Activated CD8-positive, alpha-beta memory T cell treated with anti-CD3 and anti-CD28 coated beads, Interleukin-2, amount 50 U/mL, for 24 hours (primary cell): ENCODE results near the gene KRT74.

Experiments
- DNase-seq: peaks from one replicate; pipeline ENCODE4 v3.0.0-alpha.2; 2020; ENCODE audit errors: extremely low read depth

Gene KRT74

DNA sequence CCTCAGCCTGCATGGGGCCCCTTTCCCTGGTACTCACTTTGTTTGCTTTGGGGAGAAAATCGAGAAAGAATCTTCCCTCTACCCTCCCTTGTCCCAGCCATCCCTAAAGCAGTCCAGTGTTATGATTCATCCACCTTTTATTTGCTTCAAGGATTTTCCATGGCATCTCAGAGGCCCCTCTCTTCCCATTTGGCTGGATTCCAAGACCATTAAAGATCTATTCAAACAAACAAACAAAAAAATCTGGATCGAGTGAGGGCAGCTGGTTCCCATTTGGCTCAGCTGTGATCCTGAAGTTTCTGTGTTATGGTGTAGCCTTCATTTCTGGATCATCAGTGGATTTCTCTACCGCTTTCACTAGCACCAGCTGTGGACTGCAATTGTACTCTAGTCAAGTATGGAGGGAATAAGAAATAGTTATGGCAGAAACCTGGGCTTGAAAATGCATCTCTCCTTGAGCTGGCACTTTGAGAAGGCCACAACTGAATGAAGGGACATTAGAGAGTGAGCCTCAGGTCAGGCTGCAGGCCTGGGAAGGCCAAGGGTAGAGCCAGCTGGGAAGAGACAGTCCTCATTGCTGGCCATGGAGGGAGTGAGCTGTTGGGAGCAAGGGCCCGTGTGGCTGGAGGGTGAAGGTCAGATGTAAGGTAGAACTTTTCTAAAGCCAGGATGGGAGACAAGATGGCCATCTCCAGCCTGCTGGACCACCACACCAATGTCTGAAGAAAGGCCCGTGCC is 34.4 kb downstream of the KRT74 start:
- DNase-seq, result no peak

DNA sequence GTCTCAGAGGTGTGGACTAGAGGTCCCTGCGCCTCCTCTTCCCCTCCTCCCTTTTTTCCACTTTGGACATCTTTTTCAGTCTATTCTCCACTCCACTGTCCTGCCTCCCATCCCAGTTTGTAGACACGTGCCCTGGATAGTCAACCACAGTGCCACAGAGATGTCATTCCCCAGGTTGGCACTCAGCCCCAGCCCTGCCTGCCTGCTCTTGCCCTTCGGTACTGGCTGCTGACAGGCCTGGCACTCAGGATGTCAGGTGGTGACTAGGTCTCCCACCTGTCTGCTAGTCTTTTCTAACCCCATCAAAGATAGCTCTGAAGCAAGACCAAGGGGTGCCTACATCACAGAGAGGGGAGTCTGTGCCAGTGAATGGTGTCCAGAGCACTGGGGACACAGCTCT is 36.5 kb downstream of the KRT74 start:
- no peak for DNase-seq

DNA sequence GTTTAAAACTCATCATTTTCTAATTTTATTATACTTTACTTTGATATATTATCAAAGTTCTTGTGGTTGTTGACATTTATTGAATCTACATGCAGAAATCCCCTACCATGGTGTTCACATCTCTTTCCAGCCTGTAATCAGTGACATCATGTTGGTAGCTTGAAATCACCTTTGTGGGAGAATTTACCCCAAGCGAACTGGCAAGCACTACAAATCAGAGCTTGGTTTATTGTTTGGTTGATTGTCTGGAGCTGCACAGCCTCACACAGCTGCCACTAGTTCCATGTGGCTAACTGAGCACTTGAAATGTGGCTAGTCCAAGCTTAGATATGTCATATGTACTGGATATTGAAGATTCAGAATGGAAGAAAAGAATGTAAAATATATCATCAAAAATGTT is 38.1 kb downstream of the KRT74 start:
- DNase-seq, result no peak

DNA sequence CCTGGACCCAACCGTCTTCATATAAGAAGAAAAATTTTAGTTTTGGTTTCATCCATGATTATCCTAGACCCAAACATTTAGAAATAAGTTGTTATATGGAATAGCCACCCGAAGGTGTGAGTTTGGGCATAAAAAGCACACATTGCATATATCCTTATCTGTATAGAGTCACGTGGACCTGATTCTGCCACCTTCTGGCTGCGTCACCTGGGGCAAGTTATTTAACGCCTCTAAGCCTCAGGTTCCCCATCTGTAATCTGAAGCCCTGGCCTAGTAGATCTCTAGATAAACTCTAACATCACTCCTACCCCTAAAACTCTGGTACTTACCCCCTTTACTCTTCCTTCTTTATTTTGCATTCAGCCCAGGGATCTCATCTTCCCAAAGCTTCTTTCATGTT is 39.2 kb downstream of the KRT74 start:
- no peak for DNase-seq

DNA sequence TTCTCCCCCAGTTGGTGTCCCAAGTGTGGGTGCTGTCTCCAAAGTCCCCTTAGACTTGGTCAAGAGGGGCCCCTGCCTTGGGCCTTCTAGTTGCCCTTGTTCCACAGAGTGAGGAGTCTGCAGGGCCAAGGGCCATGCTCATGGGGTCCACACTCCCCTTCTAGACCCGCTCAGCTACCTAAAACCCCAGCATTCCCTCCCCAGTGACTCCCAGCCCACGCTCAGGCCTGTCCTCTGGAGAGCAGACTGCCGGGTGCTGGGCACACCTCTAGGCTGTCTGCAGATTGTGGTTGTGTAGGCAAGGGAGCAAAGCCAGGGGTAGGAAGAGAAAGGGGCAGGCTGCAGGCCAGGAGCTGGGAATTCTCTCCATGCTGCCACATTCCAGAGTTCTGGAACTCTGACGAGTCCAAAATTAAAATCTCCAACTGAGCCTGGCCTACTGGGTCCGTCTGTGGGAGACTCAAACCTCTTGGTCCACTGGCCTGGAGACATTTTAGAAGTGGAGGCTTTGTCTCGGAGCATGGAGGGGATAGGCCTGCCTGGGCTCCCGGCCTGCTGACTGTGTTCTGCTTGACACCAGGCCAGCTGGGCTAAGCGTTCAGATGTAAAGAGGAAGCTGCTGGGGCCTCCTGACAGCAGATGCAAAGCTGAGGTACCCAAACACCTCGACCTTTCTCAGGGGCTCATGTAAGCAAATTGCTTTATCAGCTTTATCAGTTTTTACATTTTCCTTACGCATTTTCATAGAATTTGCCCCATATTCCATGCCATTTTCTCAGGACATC is 39.8 kb downstream of the KRT74 start:
- no peak for DNase-seq

DNA sequence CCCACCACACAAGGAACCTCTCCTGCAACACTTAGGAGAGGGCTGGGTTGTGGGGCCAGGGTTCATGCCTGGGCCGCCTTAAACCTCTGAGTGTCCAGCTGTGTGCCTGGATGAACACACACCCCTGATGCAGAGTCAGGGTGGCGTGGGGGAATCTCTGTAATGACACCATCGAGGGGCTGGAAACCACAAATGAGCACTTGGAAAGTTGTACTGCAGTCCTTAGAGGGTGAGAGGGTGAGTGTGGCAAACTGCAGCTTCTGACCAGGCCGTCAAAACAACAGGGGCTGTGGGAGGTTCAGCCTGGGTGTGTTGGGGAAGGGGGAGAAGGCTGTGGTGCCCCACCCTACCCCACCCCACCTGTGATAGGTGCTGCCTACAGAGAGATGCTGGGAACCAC is 41.0 kb downstream of the KRT74 start:
- no peak for DNase-seq

DNA sequence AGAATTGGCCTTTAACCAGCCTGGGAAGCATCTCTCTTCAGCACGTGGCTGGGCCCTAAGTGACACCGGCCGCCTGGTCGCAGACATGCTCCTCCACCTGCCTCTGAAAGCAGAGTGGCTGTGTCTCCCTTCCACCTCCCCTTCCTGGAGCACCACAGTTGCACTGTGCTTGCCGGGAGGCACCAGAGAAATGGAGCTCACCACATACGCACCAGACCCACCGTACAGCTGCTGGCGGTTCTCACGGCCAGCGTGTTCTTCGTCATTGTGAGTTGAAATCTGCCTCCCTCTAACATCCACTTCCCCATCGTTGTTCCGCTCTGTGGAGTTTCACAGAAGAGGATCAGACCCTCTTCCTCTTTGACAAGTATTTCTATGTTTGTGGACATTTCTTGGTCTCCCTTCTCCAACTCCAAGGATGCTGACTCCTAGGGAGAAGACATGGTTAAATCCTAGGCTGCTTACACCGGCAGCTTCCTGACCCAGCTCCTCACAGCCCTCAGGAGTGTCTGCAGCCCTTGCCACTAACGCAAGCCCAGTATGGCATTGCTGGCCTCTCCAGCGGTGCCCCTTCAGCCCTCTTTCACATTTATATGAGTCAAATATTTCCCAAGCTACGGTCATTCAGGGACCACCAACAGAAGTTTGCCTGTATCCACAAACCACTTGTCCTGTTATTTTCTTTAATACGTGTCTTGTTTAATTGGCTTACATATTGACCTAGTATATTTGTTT is 41.9 kb downstream of the KRT74 start:
- DNase-seq, result no peak

DNA sequence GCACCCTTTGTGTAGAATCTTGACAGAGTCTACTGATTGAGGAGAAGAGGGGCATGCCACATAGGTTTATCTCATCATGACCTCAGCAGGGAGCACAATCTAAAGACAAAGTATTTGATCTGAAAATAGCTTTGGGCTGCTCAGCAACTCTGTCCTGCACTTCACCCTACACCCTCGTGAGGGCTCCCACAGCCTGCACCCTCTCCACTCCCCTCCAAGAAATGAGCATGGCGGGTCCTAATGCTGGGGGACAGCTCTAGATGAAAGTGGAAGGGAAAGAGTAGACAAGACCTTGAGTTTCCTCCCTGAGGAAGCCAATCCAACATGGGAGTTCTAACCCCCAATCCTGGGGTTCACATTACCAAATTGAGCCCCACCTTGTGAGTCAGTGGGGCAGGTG is 42.7 kb downstream of the KRT74 start:
- no peak for DNase-seq

DNA sequence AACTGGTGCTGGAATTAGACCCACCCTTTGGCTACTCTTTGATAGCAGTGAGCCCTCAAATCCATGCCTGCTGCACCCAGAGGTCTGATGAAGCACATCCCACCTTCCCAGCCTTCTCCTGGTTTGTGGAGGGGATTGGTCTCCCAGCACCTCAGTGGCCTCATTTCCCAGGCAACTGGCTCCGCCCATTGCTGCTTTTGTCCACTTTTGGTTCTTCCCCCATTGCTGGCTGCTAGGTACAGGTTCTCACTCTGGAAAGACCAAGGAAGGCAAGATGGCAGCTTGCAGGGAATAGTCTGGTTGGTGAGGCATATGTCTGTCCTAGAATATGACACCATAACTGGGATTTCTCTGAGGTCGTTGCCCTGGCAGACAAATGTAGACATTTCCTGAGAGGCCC is 43.3 kb downstream of the KRT74 start:
- no peak for DNase-seq

DNA sequence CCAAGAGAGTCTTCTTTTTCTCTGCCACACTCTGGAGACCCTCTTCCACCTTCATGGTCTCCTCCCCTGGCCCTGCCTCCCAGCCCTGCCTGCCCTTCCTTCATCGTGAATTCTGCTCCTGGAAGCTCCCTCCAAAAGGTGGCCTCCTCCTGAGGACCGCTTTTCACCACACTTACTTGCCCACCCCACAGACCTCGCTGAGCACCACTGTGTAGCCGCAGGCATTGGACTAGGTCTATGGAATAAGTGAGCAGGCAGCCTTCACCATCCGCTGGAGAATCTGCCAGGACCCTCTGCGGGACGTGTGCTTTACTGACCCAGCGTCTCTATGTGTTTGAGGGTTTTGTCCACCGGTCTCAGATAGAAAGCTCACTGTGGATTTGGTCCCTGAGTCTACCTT is 43.8 kb downstream of the KRT74 start:
- DNase-seq, result no peak

DNA sequence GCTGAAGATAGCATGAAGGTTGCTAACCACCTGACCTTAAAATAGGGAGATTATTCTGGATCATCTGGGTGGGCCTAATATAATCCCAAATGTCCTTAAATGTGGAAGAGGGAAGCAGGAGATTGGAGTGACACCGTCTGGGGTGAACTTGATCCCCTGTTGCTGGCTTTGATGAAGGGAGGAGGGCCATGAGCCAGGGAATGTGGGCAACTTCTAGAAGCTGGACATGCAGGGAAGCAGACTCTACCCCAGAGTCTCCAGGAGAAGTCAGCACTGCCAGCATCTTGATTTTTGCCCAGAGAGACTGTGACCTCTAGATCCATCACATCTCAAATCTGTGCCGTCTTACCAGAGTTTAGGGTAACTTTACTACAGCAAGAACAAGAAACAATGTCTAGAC is 44.2 kb downstream of the KRT74 start:
- no peak for DNase-seq

DNA sequence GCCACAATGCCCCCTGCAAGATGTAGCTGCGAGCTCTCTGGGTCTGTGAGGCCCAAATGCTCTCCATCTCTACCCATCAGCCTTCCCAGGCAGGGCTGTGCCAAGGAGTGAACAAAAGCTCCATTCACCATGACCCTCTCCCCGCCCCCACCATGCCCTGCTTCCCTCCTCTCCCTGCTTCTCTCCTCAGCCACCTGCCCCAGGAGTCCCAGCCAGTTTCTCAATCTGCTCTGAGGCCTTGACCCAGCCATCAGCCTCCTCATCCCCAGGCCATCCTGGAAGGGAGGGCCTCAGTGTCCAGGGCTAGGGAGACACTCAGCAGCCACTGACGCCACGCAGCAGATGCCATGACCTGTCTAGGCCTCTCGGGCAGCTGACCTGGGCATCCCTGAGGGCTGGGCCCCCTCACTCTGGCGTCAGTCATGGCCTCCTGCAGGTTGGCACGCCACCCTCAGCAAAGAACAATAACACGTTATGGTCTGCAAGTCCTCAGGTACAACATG is 45.0 kb downstream of the KRT74 start:
- no peak for DNase-seq

DNA sequence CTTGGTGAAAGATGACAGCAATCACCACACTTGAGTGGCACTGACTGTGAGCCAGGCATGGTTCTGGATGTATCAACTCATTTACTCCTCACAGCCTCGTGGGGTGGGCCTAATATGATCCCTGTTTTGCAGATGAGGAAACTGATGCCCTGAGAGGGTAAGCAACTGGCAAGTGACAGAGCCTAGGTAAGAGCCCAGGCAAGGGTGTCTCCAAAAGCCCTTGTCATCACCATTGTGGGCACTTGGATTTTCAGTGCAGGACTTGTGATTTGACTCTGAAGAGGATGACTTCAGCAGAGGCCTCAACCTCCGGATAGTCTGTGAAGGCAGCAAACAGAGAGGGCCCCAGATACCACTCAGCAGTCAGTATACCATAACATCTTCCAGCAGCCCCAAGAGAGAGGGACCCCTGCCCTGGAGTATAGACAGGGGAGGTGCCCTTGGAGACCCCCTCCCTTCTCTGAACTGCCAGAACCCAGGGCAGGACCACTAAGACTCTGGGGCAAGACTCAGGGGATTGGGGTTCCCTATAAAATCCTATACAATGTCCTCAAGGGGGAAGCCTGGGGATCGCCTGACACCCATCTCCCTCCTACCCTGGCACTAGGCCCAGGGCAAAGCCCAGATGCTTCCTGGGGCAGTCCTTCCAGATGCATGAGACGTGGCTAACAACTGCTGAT is 46.4 kb downstream of the KRT74 start:
- no peak for DNase-seq

DNA sequence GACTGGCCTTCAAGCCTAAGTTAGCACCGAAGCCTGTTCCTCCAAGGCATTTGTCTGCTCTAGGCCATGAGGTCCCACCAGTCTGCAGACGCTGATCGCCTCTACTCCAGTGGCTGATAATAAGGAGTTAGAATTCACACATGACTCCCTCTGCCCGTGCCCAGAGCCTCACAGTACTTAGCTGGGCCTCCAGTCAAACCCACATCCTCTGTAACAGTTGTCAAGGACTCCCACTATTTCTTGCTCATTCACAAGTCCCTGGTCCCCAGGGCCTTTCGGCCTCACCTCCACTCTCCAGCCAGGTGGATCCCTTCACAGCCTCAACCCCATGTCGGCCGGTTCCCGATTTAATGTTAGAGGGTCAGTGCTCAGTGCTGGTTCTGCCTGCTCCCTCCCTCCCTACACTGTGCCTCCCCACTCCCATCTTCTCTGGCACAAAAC is 47.1 kb downstream of the KRT74 start:
- DNase-seq, result no peak

DNA sequence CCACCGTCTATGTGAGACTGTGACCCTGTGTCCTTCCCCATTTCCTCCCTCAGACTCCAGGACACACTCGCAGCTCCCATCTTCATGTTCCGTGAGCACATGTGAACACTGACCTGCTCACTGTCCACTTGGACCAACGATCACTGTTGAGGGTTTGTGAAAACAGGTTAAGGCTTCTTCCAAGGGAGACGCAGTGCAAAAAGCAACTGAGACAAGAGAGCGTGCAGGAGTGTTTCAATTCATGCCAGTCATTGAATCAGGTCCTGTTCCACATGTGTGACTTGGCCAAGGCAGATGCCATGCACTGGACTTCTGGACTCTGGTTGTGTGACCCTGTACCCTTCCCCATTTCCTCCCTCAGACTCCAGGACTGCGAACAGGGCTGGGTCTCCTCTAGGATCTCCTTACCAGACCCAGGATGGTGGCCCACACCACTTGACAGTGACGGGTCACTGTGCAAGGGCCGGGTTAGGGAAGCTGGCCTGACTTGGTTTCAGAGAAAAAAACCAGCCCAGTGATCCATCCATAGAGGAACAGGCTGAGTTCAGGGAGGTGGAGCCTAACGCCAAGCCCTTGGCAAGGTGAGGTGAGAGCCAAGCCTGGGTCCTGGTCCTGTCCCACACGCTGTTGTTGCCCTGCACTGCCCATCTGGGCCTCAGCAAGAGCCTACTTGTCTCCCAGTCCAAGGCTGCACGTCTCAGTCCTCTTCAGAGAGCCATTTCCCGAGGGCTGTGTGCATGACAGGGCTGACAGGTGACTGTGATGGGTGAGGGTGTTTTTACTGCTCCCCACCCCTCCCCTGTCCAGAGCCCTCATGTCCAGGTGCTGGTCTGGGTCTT is 47.8 kb downstream of the KRT74 start:
- no peak for DNase-seq

DNA sequence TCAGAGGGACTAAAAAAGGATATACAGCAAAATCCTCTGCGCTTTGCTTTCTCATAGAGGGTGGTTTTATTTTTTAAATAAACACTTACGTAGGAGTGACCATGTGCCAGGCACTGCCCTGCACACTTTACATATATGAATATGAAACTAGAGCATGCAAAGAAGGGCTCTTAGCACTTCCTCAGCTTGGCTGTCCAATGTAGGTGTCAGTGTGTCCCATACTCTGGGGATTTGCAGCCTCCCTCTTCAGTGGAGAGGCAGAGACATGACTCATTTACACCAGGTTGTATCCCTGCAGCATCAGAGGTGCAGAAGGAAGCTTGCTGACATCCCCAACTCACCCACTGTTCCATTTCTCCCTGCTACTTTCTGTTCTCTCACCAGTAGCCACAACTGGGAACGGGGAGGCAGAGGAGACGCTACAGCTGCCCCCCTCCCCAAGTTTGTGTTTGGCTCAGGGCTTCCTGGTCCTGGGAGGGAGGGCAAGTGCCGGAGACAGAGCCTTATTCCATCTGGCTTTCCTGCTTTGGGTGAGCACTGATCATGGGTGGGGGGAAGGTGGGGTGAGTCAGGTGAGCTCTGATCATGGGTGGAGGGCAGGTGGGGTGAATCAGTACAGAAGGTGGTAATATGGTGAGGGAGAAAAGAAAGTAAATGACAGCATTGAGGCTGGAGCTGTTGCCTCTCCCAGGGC is 48.6 kb downstream of the KRT74 start:
- no peak for DNase-seq

DNA sequence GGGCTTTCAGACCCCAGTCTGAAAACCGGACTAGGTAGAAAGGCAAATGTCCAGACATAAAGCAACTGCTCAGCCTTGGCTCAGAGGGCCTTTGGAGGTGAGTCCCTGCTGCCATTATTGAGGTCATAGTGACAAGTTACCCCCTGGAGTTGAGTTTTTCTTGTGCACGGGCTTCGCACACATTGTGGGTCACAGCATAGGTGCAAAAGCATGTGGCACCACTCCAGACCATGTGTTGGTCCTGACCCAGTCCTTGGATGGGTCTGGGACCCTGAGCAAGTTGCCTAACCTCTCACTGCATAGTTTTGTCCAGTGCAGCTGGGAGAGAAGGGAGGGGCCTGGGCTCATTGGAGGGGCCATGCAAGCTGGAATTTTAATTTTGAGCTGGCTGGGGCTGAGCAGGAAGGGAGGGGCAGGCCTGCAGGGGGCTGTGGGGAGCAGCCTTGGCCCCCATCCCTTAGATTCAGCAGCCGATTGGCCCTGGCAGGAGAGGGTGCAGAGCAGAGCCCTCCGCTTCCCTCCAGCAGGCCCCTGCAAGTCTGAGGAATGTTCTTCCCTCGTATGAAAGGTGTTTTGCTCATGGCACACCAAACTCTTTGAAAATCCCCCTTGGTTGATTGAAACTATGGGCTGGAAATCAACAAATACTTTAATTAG is 49.3 kb downstream of the KRT74 start:
- no peak for DNase-seq

DNA sequence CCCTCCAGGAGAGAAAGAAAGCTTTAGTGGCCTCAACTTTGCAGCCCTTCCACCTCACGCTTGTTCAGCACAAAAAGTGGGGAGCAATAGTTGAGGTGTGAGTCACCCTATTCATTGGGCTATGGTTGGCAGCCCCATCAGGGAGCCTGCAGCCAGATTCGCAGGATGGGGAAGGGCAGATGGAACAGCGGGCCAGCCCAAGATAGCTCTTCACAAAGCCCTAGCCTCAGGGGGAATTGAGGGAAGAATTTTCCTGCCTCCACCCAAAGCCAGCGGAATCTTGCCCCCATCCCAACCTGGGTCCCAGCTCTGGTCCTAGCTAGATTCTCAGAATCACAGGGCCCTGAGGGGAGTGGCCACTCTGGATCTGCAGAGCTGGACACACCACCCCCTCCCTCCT is 49.8 kb downstream of the KRT74 start:
- DNase-seq, result no peak

DNA sequence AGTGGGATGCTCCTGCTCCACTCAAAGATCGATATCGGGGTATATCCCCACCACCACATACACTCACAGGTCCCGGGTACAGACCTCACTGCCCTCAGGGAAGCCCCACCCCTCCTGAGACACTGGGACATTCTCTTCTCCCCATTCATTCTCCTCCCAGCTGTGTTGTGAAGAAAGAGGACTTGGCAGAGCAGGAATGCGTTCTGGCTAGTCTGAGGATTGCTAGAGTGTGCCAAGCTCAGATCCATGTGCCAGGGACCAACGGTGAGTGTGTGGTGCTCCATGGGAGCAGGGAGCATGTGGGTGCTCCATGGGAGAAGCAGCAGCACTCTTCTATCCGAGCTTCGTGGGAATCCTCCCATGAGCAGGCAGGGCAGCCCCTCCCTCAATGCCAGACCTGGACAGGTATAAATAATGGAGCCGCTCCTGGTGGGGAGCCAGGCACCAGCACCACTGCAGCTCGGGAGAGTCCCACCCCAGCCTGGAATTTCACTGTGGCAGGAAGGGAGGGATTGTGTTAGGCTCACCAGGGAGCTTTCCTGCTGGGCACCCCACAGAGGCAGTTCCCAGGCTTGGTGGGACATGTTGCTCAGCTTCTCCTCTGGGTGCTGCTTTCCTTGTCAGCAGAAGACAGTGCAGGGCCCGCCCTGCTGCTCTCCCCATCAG is 51.2 kb downstream of the KRT74 start:
- no peak for DNase-seq
